ENCODE data around the gene BPIFB3.

- TF ChIP-seq CTCF (IDR thresholded peaks at IDR 0.05) = no peak
- no peak for TF ChIP-seq POLR2A (IDR thresholded peaks at IDR 0.05)
Measured at GRCh38 chr20:33021879-33022278, 31.8 kb upstream of the BPIFB3 start.

Data from Peyer's patch (tissue), 4 donors.